Hepatocyte (in vitro differentiated cells): Measurements from ENCODE around the gene LEP. TPM values are rescaled to one million over a fixed set of nuclear protein-coding genes. Genes with fewer than 3 reads are reported as not detected.

Source experiments
- DNase-seq: peaks from one replicate; pipeline ENCODE4 v3.0.0-alpha.2; 2016; ENCODE audit warnings: low spot score
- H2AFZ ChIP-seq: fragments of 200-600 bp; sonication (generic); 2 replicates; pipeline ENCODE4 v1.6.0; 2016; ENCODE audit warnings: antibody characterized with exemption, mild to moderate bottlenecking
- H3K27ac ChIP-seq: fragments of 200-600 bp; sonication (generic); 2 replicates; pipeline ENCODE4 v1.5.1; 2016; ENCODE audit warnings: mild to moderate bottlenecking
- H3K27me3 ChIP-seq: fragments of 200-600 bp; sonication (generic); 2 replicates; pipeline ENCODE4 v1.6.1; 2016
- H3K36me3 ChIP-seq: fragments of 200-600 bp; sonication (generic); replicated peaks from 2 replicates; pipeline ENCODE4 v1.5.1; 2016; ENCODE audit warnings: low read depth; ENCODE audit not compliant: insufficient read depth
- H3K4me1 ChIP-seq: fragments of 200-600 bp; sonication (generic); 2 replicates; pipeline ENCODE4 v1.5.1; 2016; ENCODE audit warnings: mild to moderate bottlenecking, moderate library complexity; ENCODE audit not compliant: insufficient read depth
- H3K4me2 ChIP-seq: fragments of 200-600 bp; sonication (generic); 2 replicates; pipeline ENCODE4 v1.6.0; 2016
- H3K4me3 ChIP-seq: fragments of 200-600 bp; sonication (generic); 2 replicates; pipeline ENCODE4 v1.5.1; 2016; ENCODE audit warnings: mild to moderate bottlenecking
- H3K79me2 ChIP-seq: fragments of 200-600 bp; sonication (generic); 2 replicates; pipeline ENCODE4 v1.6.0; 2017; ENCODE audit warnings: mild to moderate bottlenecking
- H3K9me2 ChIP-seq: fragments of 200-600 bp; sonication (generic); replicated peaks from 2 replicates; pipeline ENCODE4 v1.6.0; 2017; ENCODE audit warnings: mild to moderate bottlenecking; ENCODE audit not compliant: insufficient read depth
- H3K9me3 ChIP-seq: fragments of 200-600 bp; sonication (generic); 2 replicates; pipeline ENCODE4 v1.5.1; 2016; ENCODE audit warnings: low read depth, mild to moderate bottlenecking
- H4K20me1 ChIP-seq: fragments of 200-600 bp; sonication (generic); 2 replicates; pipeline ENCODE4 v1.6.0; 2016; ENCODE audit warnings: mild to moderate bottlenecking; ENCODE audit not compliant: insufficient read depth, poor library complexity, severe bottlenecking
- CTCF ChIP-seq: fragments of 200-600 bp; sonication (generic); IDR thresholded peaks from 2 replicates; pipeline ENCODE4 v1.5.1; 2016; ENCODE audit warnings: antibody characterized with exemption, mild to moderate bottlenecking; ENCODE audit not compliant: poor library complexity
- EZH2 ChIP-seq: fragments of 200-600 bp; sonication (generic); IDR thresholded peaks from 2 replicates; pipeline ENCODE4 v1.6.1; 2016; ENCODE audit warnings: antibody characterized with exemption, mild to moderate bottlenecking, borderline replicate concordance
- EZH2phosphoT487 ChIP-seq: fragments of 200-600 bp; sonication (generic); IDR thresholded peaks from one replicate; pipeline ENCODE4 v1.6.1; 2018; ENCODE audit warnings: antibody characterized with exemption, mild to moderate bottlenecking, low read depth, moderate library complexity; ENCODE audit not compliant: unreplicated experiment, severe bottlenecking
- WGBS: methylation state at CpG from one replicate; pipeline ENCODE4 v1.1.6; 2016; ENCODE audit warnings: low lambda C conversion rate; ENCODE audit errors: missing lambda C conversion rate; 5-methylcytosine and 5-hydroxymethylcytosine counted together
- polyA plus RNA-seq: library from polyadenylated mRNA; unstranded; fragments of >200 nt; fragmentation: Nextera tagmentation; extraction: Ambion mirVana; gene quantifications from 2 replicates; pipeline ENCODE4 v1.2.1, GENCODE V29; 2016
- total RNA-seq: library from RNA; depleted of rRNA; stranded (reverse); fragments of >200 nt; gene quantifications from 2 replicates; pipeline ENCODE4 v1.2.3, GENCODE V29; 2014

Gene LEP
- total and polyA plus RNA-seq, 2 experiments from 2014 or later, result not detected

GRCh38 chr7:128226132-128226980, 14.7 kb upstream of the LEP start:
- H3K36me3 ChIP-seq, result no peaks in the 10 kb centered on the region
- H3K27ac ChIP-seq, result no peak overlapping the region
- no peaks in the 10 kb centered on the region for H3K4me1 ChIP-seq
- H3K79me2 ChIP-seq, result no peaks in the 10 kb centered on the region
- no peaks in the 10 kb centered on the region for H4K20me1 ChIP-seq
- no peak overlapping the region for H2AFZ ChIP-seq
- TF ChIP-seq EZH2phosphoT487 (no peak), CTCF (no peak), EZH2 (no peak)
- no peak overlapping the region for H3K4me3 ChIP-seq
- H3K27me3 ChIP-seq, result peaks cover 9% of the 10 kb centered on the region
- H3K4me2 ChIP-seq, result no peak overlapping the region
- WGBS, result 88% methylated on average over 2 of the region's 2 CpGs
- H3K9me3 ChIP-seq, result no peaks in the 10 kb centered on the region
- no peaks in the 10 kb centered on the region for H3K9me2 ChIP-seq
- DNase-seq, result no peak

DNA sequence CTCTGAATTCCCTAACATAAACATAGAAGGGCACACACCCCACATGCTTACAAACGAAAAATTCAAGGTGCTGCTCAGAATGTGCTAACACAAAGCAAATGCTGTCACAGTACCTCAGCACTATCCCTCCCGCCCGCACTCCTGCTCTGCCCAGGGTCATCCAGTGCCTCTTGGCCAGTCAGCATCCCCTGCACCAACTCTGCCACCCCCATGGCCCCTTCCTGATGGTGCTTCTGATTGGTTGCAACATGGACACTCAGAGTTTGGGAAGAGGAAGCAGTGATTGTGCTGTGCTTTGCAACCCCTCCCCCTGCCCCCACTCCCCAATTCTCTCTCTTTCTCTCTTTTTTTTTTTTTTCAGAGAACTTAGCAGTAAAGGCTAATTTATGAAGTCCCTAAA, 13.8 kb upstream of the LEP start:
- Histone ChIP-seq H3K36me3 (no peaks in the 10 kb centered on the region), H3K4me1 (no peaks in the 10 kb centered on the region), H3K9me2 (no peaks in the 10 kb centered on the region), H3K4me3 (no peak overlapping the region), H3K27ac (no peak overlapping the region), H4K20me1 (no peaks in the 10 kb centered on the region), H2AFZ (no peak overlapping the region), H3K79me2 (no peaks in the 10 kb centered on the region), H3K27me3 (peaks cover 4% of the 10 kb centered on the region), H3K4me2 (no peak overlapping the region), H3K9me3 (no peaks in the 10 kb centered on the region)
- no peak for DNase-seq
- WGBS, result 77% methylated on average over 3 of the region's 3 CpGs
- TF ChIP-seq EZH2phosphoT487 (no peak), EZH2 (no peak), CTCF (no peak)

GRCh38 chr7:128231021-128231420, 10.1 kb upstream of the LEP start:
- Histone ChIP-seq H2AFZ (no peak overlapping the region), H3K79me2 (no peaks in the 10 kb centered on the region), H3K4me2 (no peak overlapping the region), H3K36me3 (no peaks in the 10 kb centered on the region), H3K9me3 (no peaks in the 10 kb centered on the region), H3K27ac (no peak overlapping the region), H3K9me2 (no peaks in the 10 kb centered on the region), H4K20me1 (no peaks in the 10 kb centered on the region), H3K4me3 (no peak overlapping the region), H3K4me1 (no peaks in the 10 kb centered on the region), H3K27me3 (no peaks in the 10 kb centered on the region)
- TF ChIP-seq EZH2 (no peak), EZH2phosphoT487 (no peak), CTCF (no peak)
- 91% methylated on average over 5 of the region's 5 CpGs for WGBS
- no peak for DNase-seq
